MM.1S (cell line): ENCODE data around the gene SPINK1.

Experiments
- DNase-seq: peaks from one replicate; pipeline ENCODE4 v3.0.0-alpha.2; 2015
- H2AFZ ChIP-seq: fragments of 300-600 bp; sonication (generic); 2 replicates; pipeline ENCODE4 v1.6.0; 2016; ENCODE audit warnings: antibody characterized with exemption, low read length
- H3F3A ChIP-seq: fragments of 300-600 bp; sonication (generic); 2 replicates; pipeline ENCODE4 v1.6.1; 2016; ENCODE audit warnings: mild to moderate bottlenecking, antibody characterized with exemption, low read length, moderate library complexity, mixed read lengths; ENCODE audit not compliant: insufficient read depth
- H3K27ac ChIP-seq: fragments of 300-600 bp; sonication (generic); 2 replicates; pipeline ENCODE4 v1.5.1; 2016; ENCODE audit warnings: mild to moderate bottlenecking, low read length
- H3K27me3 ChIP-seq: fragments of 300-600 bp; sonication (generic); replicated peaks from 2 replicates; pipeline ENCODE4 v1.6.0; 2016; ENCODE audit warnings: low read length; ENCODE audit not compliant: insufficient read depth
- H3K36me3 ChIP-seq: fragments of 300-600 bp; sonication (generic); replicated peaks from 2 replicates; pipeline ENCODE4 v1.6.1; 2016; ENCODE audit warnings: mild to moderate bottlenecking, low read length, mixed read lengths; ENCODE audit not compliant: insufficient read depth
- H3K4me1 ChIP-seq: fragments of 300-600 bp; sonication (generic); 2 replicates; pipeline ENCODE4 v1.6.1; 2016; ENCODE audit warnings: low read length, mixed read lengths
- H3K4me2 ChIP-seq: fragments of 300-600 bp; sonication (generic); 2 replicates; pipeline ENCODE4 v1.6.0; 2016; ENCODE audit warnings: low read depth, low read length
- H3K4me3 ChIP-seq: fragments of 300-600 bp; sonication (generic); 2 replicates; pipeline ENCODE4 v1.5.1; 2016; ENCODE audit warnings: low read length, mixed read lengths
- H3K79me2 ChIP-seq: fragments of 300-600 bp; sonication (generic); 2 replicates; pipeline ENCODE4 v1.6.1; 2016; ENCODE audit warnings: mixed run types, low read length, mixed read lengths
- H3K9ac ChIP-seq: fragments of 300-600 bp; sonication (generic); 2 replicates; pipeline ENCODE4 v1.6.1; 2016; ENCODE audit warnings: low read length, mixed read lengths
- H3K9me2 ChIP-seq: fragments of 300-600 bp; sonication (generic); replicated peaks from 2 replicates; pipeline ENCODE4 v1.6.1; 2016; ENCODE audit warnings: mild to moderate bottlenecking, low read length, mixed read lengths; ENCODE audit not compliant: insufficient read depth
- H3K9me3 ChIP-seq: fragments of 300-600 bp; sonication (generic); replicated peaks from 2 replicates; pipeline ENCODE4 v1.6.1; 2016; ENCODE audit warnings: mild to moderate bottlenecking, low read length, mixed read lengths; ENCODE audit not compliant: insufficient read depth
- H4K20me1 ChIP-seq: fragments of 300-600 bp; sonication (generic); 2 replicates; pipeline ENCODE4 v1.6.1; 2016; ENCODE audit warnings: mild to moderate bottlenecking, low read length, moderate library complexity, mixed read lengths; ENCODE audit not compliant: insufficient read depth
- CTCF ChIP-seq: fragments of 300-600 bp; sonication (generic); IDR thresholded peaks from 2 replicates; pipeline ENCODE4 v1.5.1; 2016; ENCODE audit warnings: antibody characterized with exemption, low read length, mixed read lengths
- EZH2 ChIP-seq: fragments of 300-600 bp; sonication (generic); optimal IDR thresholded peaks from 2 replicates; pipeline ENCODE3; 2017; ENCODE audit warnings: low read depth, mild to moderate bottlenecking, antibody characterized with exemption, low read length, mixed read lengths
- EZH2phosphoT487 ChIP-seq: fragments of 300-600 bp; sonication (generic); IDR thresholded peaks from 2 replicates; pipeline ENCODE4 v1.6.1; 2018; ENCODE audit warnings: antibody characterized with exemption, low read length

SPINK1 gene

GRCh38 chr5:147856801-147857200 is 25.3 kb upstream of the SPINK1 start:
- Histone ChIP-seq H3F3A (no peaks in the 10 kb centered on the region), H3K27ac (no peak overlapping the region), H3K36me3 (no peaks in the 10 kb centered on the region), H3K4me1 (peaks cover 33% of the 10 kb centered on the region), H3K9me3 (no peaks in the 10 kb centered on the region), H3K27me3 (no peaks in the 10 kb centered on the region), H3K4me2 (no peak overlapping the region), H3K4me3 (no peak overlapping the region), H3K79me2 (no peaks in the 10 kb centered on the region), H4K20me1 (no peaks in the 10 kb centered on the region), H2AFZ (no peak overlapping the region), H3K9ac (no peak overlapping the region), H3K9me2 (no peaks in the 10 kb centered on the region)
- DNase-seq, result no peak
- TF ChIP-seq EZH2phosphoT487 (no peak), EZH2 (no peak), CTCF (no peak)

DNA sequence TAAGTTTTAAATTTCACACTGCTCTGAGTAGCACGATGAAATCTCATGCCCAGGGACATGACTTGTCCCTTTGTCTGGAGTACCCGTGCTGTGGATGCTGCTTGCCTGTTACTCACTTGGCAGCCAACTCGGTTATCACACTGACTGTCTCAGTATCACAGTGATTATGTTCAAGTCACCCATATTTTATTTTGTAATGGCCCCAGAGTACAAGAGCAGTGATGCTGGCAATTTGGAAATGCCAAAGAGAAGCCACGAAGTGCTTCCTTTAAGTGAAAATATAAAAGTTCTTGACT is 24.3 kb upstream of the SPINK1 start:
- no peaks in the 10 kb centered on the region for H3F3A ChIP-seq
- H3K36me3 ChIP-seq, result no peaks in the 10 kb centered on the region
- no peak for DNase-seq
- no peaks in the 10 kb centered on the region for H3K79me2 ChIP-seq
- no peak for TF ChIP-seq CTCF
- no peak for TF ChIP-seq EZH2phosphoT487
- no peak for TF ChIP-seq EZH2
- no peak overlapping the region for H3K9ac ChIP-seq
- H3K4me2 ChIP-seq, result peak overlapping the region; percentile 55; the same call in 1 of the 2 replicates
- H3K4me1 ChIP-seq, result peaks cover 33% of the 10 kb centered on the region
- no peaks in the 10 kb centered on the region for H4K20me1 ChIP-seq
- no peaks in the 10 kb centered on the region for H3K9me2 ChIP-seq
- H3K9me3 ChIP-seq, result no peaks in the 10 kb centered on the region
- peak overlapping the region; percentile 12; the same call in 1 of the 2 replicates for H2AFZ ChIP-seq
- H3K27me3 ChIP-seq, result no peaks in the 10 kb centered on the region
- no peak overlapping the region for H3K27ac ChIP-seq
- H3K4me3 ChIP-seq, result no peak overlapping the region

DNA sequence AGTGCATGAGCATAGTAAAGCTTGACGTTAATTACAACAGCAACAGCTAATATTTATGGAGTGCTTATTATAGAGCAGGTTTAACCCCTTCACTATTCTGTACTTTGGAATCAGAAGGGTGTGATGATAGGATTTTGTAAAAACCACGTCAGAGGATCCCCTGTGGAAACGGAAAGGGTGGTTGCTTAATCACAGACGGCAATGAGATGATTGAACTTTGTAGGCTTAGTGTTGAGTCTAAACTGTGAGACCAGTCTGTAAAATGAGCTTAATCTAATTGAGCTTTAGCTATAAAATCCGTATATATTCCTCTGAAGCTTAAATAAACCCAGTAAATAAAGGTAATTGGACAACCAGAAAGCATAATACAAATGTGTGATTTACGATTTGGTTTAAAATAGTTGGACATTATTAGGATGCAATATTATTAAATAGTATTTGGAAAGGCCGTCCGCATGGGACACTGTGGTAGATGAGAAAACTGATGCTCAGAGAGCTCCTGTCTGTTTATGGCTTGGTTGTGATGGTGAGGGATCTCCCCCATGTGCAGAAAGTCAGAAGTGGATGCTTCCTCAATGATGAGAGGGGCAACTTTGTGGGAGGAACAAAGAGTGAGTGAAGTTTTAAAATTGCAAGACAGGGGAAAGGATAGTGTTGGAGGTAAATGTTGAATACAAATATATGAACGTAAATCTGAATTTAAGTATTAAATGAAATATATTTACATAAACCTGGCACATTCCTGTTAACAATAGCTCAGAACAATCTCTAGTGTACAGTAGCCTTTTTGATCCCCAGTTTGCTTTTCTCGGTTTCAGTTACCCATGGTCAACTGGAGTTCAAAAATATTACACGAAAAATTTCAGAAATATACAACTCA is 23.7 kb upstream of the SPINK1 start:
- peaks cover 33% of the 10 kb centered on the region for H3K4me1 ChIP-seq
- TF ChIP-seq EZH2, result no peak
- no peak for TF ChIP-seq CTCF
- no peak for TF ChIP-seq EZH2phosphoT487
- no peaks in the 10 kb centered on the region for H3K9me3 ChIP-seq
- no peak overlapping the region for H3K9ac ChIP-seq
- H4K20me1 ChIP-seq, result no peaks in the 10 kb centered on the region
- no peak overlapping the region for H3K4me3 ChIP-seq
- no peak overlapping the region for H3K27ac ChIP-seq
- peak overlapping the region; percentile 12; the same call in 1 of the 2 replicates for H2AFZ ChIP-seq
- no peaks in the 10 kb centered on the region for H3F3A ChIP-seq
- no peaks in the 10 kb centered on the region for H3K9me2 ChIP-seq
- H3K4me2 ChIP-seq, result peak overlapping the region; percentile 55; the same call in 1 of the 2 replicates
- DNase-seq, result peak; percentile 47
- no peaks in the 10 kb centered on the region for H3K27me3 ChIP-seq
- H3K79me2 ChIP-seq, result no peaks in the 10 kb centered on the region
- no peaks in the 10 kb centered on the region for H3K36me3 ChIP-seq
